Thoracic aorta (tissue), 2 donors: ENCODE data around the gene TBCCD1. TPM values are rescaled to one million over a fixed set of nuclear protein-coding genes. Genes with fewer than 3 reads are reported as not detected.

ENCODE experiments used
- ATAC-seq: fragments of 150-250 bp; one replicate; pipeline ENCODE4 v1.8.0; 2017; ENCODE audit warnings: low read depth; ENCODE audit not compliant: insufficient number of reproducible peaks, low FRiP score
- DNase-seq: peaks from one replicate; pipeline ENCODE4 v3.0.0-alpha.2; 2020; ENCODE audit warnings: low spot score
- H3K27ac ChIP-seq, 2 donors: fragments of 200-600 bp; sonication (generic); 1 replicate in 1 of 2; 2 replicates in 1 of 2; pipeline ENCODE4 v1.5.1; 2016; ENCODE audit warnings: mild to moderate bottlenecking in 2 of 2, moderate library complexity in 2 of 2
- H3K27me3 ChIP-seq: fragments of 200-600 bp; sonication (generic); replicated peaks from 2 replicates; pipeline ENCODE4 v1.6.0; 2016; ENCODE audit warnings: mild to moderate bottlenecking; ENCODE audit not compliant: insufficient read depth
- H3K36me3 ChIP-seq: fragments of 200-600 bp; sonication (generic); one replicate; pipeline ENCODE4 v1.5.1; 2016
- H3K4me1 ChIP-seq, 2 donors: fragments of 200-600 bp; sonication (generic); 1 replicate in 1 of 2; 2 replicates in 1 of 2; pipeline versions ENCODE4 v1.5.1 to v1.6.0; 2016; ENCODE audit warnings: low read depth in 2 of 2, mild to moderate bottlenecking in 1 of 2; ENCODE audit not compliant: control insufficient read depth in 1 of 2
- H3K4me3 ChIP-seq: fragments of 200-600 bp; sonication (generic); 2 replicates; pipeline ENCODE4 v1.5.1; 2016; ENCODE audit warnings: mild to moderate bottlenecking
- H3K9me3 ChIP-seq: fragments of 200-600 bp; sonication (generic); 2 replicates; pipeline ENCODE4 v1.5.1; 2016
- total RNA-seq, 2 donors: library from RNA; depleted of rRNA; stranded (reverse); fragments of >200 nt; gene quantifications; one replicate each; pipeline versions ENCODE4 v1.1.0 to v1.2.3, GENCODE V29; 2016
- TF ChIP-seq, protein P1 (sequence below): fragments of 200-600 bp; sonication (generic); IDR thresholded peaks from one replicate; pipeline ENCODE4 v1.5.1; 2019; ENCODE audit warnings: antibody characterized with exemption

TBCCD1 gene
- total RNA-seq, 2 donors from 2014 or later = 10.2 to 25.8 TPM

DNA sequence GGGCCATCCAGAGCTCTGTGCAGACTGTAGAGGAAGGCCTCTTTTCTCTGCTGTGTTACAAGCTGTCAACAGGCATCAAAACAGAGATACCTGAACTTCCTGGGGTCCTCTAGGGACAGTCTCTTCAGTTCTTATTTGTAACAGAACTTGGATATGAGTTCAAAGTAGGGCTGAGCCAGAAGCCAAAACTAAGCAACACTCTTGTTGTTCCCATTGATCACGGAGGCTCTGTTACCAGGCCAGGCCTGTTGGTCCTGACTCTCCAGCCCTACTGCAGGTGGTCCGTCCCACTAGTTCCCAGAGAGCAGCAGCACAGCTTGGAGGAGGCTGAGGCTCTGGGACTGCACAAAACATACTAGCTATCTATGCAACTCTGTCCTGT is 32.6 kb upstream of the TBCCD1 start:
- no peaks in the 10 kb centered on the region for H3K36me3 ChIP-seq
- H3K27ac ChIP-seq = no peak overlapping the region
- H3K9me3 ChIP-seq = no peaks in the 10 kb centered on the region
- DNase-seq (no peak), ATAC-seq (no peak)
- TF ChIP-seq, protein P1, sequence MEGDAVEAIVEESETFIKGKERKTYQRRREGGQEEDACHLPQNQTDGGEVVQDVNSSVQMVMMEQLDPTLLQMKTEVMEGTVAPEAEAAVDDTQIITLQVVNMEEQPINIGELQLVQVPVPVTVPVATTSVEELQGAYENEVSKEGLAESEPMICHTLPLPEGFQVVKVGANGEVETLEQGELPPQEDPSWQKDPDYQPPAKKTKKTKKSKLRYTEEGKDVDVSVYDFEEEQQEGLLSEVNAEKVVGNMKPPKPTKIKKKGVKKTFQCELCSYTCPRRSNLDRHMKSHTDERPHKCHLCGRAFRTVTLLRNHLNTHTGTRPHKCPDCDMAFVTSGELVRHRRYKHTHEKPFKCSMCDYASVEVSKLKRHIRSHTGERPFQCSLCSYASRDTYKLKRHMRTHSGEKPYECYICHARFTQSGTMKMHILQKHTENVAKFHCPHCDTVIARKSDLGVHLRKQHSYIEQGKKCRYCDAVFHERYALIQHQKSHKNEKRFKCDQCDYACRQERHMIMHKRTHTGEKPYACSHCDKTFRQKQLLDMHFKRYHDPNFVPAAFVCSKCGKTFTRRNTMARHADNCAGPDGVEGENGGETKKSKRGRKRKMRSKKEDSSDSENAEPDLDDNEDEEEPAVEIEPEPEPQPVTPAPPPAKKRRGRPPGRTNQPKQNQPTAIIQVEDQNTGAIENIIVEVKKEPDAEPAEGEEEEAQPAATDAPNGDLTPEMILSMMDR = no peak
- peaks cover 0 to 5% of the 10 kb centered on the region in 2 donors for H3K4me1 ChIP-seq
- no peak overlapping the region for H3K4me3 ChIP-seq
- H3K27me3 ChIP-seq = no peaks in the 10 kb centered on the region

DNA sequence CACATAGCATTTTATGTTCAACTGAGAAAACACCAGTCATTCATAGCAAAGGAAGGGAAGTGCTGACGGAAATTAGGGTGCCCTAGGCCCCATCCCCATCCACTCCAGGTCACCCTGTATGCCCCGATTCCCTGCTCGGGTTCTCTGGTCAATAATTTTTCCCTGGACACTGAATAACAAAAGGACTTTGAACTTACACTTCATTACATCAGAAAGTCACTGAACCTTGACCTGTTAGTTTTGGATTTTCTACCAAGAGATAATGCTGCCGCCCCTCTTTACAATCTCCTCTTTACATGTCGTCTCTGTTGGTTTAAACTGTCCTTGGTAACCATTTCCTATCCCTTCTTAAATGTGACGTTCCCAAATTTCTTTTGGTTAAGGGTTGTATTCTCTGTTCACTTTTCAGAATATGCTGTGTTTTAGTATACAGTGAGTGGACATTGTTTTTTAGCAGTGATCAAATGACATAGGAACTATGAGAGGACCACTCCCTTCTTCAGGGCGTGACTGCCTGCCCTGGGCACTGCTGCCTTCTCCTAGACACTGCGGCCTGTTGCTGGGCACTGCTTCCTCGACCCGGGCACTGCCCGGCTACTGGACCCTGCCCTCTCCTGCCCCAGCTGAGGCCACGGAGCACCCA is 32.1 kb upstream of the TBCCD1 start:
- peaks cover 0 to 5% of the 10 kb centered on the region in 2 donors for H3K4me1 ChIP-seq
- peak overlapping the region in 1 of 2 donors; percentile 60 for H3K27ac ChIP-seq
- DNase-seq (no peak), ATAC-seq (no peak)
- H3K36me3 ChIP-seq = no peaks in the 10 kb centered on the region
- no peaks in the 10 kb centered on the region for H3K27me3 ChIP-seq
- TF ChIP-seq, protein P1 = no peak
- H3K9me3 ChIP-seq = no peaks in the 10 kb centered on the region
- H3K4me3 ChIP-seq = no peak overlapping the region

DNA sequence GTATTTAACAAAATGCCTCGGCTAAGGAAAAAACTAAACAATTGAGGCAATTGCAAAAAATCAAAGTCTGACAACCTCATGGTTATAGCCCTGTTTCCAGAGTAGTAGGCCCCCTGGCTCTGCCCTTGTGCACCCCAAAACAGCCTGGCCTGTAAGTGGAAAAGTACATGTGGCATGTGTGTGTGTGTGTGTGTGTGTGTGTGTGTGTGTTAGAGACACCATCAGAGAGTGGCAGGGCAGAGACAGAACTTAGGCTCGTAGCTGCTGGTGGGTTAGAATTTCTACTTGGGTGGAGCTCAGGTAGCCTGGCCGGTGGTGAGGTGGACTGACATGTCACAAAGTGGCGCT is 31.6 kb upstream of the TBCCD1 start:
- TF ChIP-seq, protein P1 = no peak
- DNase-seq (no peak), ATAC-seq (no peak)
- Histone ChIP-seq H3K4me1 (peaks cover 0 to 5% of the 10 kb centered on the region in 2 donors), H3K27ac (peak overlapping the region in 1 of 2 donors; percentile 60), H3K36me3 (no peaks in the 10 kb centered on the region), H3K9me3 (no peaks in the 10 kb centered on the region), H3K27me3 (no peaks in the 10 kb centered on the region), H3K4me3 (no peak overlapping the region)

DNA sequence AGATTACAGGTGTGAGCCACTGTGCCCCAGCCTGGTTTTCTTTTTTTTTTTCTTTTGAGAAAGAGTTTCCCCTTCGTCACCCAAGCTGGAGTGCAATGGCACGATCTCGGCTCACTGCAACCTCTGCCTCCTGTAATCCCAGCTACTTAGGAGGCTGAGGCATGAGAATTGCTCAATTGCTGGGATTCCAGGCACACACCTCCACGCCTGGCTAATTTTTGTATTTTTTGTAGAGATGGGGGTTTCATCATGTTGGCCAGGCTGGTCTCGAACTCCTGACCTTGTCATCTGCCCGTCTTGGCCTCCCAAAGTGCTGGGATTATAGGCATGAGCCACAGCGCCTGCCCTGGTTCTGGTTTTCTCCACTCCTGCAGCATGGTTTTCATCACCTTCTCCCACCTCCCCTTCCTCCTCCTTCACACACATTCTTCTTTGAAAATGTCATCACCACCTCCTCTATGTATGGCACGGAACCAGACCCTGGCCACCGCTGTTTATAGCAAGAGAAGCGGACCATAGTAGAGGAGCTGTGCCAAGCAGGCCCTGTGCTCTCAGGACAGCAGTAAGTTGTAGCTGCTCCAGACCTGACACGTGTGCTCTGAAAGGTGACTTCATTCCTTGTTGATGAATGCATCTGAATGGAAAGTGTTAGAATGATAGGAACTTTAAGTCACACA is 31.1 kb upstream of the TBCCD1 start:
- Histone ChIP-seq H3K4me3 (no peak overlapping the region), H3K36me3 (no peaks in the 10 kb centered on the region), H3K27ac (peak overlapping the region in 1 of 2 donors; percentile 60), H3K4me1 (peaks cover 0 to 5% of the 10 kb centered on the region in 2 donors), H3K9me3 (no peaks in the 10 kb centered on the region), H3K27me3 (no peaks in the 10 kb centered on the region)
- TF ChIP-seq, protein P1 = no peak
- peak; percentile 62 for ATAC-seq
- DNase-seq = peak; percentile 10

DNA sequence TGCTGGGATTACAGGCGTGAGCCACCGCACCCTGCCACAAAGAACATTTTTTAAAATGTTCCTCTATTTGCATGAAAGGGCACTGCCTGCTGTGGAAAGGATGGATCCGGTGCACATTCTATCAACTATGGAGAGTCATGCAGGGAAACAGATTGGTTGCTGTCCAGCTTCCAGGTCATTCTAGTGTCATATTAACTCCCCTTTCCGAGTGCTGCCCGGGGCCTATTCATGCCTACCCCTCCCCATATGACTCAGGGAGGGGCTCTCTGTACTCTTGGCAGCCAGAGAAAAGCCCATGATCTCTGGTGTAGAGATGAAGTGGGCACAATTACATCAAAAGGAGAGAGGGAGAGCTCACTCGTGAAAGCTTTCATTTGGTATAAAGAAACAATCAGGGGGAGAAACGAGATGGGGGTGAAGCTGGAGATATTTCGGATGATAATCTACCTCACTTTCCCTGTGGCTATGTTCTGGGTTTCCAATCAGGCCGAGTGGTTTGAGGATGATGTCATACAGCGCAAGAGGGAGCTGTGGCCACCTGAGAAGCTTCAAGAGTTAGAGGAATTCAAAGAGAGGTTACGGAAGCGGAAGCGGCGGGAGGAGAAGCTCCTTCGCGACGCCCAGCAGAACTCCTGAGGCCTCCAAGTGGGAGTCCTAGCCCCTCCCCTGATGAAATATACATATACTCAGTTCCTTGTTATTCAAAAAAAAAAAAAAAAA is 29.6 kb upstream of the TBCCD1 start:
- no peak for ATAC-seq

More for the DNA sequence above, 29.6 kb upstream of the TBCCD1 start:
- peaks cover 0 to 5% of the 10 kb centered on the region in 2 donors for H3K4me1 ChIP-seq
- H3K27ac ChIP-seq = no peak overlapping the region
- H3K9me3 ChIP-seq = no peaks in the 10 kb centered on the region
- H3K27me3 ChIP-seq = no peaks in the 10 kb centered on the region
- no peak overlapping the region for H3K4me3 ChIP-seq
- TF ChIP-seq, protein P1 = no peak
- no peaks in the 10 kb centered on the region for H3K36me3 ChIP-seq
- no peak for DNase-seq
